B cell (primary cell): ENCODE measurements around the gene CD53.

Experiments
- EZH2 ChIP-seq: IDR thresholded peaks from 2 replicates; pipeline ENCODE4 v1.6.1; 2012; ENCODE audit warnings: borderline replicate concordance, low read depth, mild to moderate bottlenecking, moderate library complexity, low read length; ENCODE audit not compliant: insufficient read depth, poor library complexity, severe bottlenecking
- TF ChIP-seq, protein P1 (sequence below): fragments of 200-600 bp; IDR thresholded peaks from one replicate; pipeline ENCODE4 v1.8.0; 2022; ENCODE audit warnings: antibody characterized with exemption, mild to moderate bottlenecking

DNA sequence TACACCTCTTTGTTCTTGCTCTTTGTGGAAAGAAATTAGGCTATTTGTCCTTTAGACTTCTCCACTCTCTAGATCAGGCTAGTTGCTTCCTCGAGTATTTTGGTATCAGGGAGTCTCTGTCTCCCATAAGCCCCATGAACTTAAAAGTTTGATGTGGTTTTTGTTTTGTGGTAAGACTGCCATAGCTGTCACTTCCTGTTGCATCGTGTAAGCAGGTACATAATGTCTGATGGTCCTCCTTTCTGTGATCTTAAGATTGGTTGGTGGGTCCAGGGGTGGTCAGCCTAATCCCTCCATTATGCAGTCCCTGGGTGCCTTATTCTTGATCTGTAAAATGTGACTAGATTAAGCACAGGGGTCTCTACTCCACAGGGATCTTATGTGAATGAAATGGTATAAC is 23.1 kb downstream of the CD53 start:
- no peak for TF ChIP-seq EZH2
- TF ChIP-seq, protein P1, sequence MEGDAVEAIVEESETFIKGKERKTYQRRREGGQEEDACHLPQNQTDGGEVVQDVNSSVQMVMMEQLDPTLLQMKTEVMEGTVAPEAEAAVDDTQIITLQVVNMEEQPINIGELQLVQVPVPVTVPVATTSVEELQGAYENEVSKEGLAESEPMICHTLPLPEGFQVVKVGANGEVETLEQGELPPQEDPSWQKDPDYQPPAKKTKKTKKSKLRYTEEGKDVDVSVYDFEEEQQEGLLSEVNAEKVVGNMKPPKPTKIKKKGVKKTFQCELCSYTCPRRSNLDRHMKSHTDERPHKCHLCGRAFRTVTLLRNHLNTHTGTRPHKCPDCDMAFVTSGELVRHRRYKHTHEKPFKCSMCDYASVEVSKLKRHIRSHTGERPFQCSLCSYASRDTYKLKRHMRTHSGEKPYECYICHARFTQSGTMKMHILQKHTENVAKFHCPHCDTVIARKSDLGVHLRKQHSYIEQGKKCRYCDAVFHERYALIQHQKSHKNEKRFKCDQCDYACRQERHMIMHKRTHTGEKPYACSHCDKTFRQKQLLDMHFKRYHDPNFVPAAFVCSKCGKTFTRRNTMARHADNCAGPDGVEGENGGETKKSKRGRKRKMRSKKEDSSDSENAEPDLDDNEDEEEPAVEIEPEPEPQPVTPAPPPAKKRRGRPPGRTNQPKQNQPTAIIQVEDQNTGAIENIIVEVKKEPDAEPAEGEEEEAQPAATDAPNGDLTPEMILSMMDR = no peak
